Islet precursor cell (in vitro differentiated cells): ENCODE data around the gene IQSEC1.
"Not testable (repeated sequence)": the region's sequence is repeated elsewhere in the genome, so short reads cannot be mapped to it uniquely, and the experiment has no call there.

ENCODE experiments used
- DNase-seq: peaks from one replicate; pipeline ENCODE4 v3.0.0-alpha.2; 2018

IQSEC1 gene

DNA sequence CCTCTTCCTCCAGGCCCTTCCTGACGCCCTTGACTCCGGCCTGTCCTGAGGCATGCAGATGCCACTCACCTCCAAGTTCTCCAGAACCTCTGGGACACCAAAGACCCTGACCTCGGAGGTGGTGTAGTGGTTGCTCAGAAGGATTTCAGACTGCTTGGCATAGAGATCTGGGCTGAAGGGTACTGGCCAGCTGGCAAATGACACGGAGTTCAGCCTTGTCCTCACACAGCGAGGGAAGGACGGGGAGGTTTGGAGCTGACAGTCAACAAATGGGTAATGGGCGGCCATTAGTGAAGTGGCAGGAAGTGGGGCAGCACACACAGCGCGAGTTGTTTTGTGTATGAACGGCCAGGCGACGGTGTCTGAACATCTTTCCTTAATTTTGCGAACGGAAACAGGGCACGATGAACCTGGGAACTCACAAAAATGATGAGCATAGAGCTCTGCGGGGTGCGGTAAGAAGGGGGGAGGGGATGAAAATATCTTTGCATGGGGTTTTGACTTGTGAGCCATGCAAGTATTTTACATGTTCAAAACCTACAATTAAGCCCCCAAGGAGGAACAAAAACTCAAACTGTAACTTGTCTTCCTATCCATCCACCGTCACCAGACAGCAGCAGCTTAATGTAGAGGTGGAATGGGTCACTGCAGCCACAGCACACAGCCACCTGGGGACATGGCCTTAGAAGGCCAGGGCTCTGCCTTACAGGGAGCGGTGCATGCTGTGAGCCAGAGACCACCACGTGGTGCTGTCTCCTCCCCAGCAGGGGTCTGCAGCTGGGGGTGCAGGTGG lies 188.2 kb downstream of the IQSEC1 start:
- DNase-seq: no peak

DNA sequence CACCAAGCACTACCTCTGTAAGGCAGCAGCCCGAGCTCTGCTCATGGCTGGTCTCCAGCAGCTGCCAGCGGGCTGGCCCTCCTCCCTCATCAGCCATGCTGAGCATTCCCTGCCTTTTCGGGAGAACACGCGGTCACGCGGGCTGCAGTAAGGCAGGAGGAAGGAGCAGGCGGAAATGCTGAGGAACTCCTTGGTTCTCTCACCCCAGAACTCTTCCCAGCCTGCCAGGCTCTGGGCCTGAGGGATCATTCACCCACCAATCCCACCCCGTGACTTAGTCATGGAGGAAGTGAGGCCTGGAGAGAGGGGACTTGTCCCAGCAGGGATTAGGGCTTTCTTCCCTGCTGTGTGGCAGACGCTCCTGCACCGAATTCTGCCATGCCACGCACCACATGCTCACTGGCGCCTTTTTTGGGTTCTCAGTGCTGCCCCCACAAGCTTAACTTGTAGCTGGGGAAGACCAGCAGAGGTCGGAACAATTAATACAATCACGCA lies 189.0 kb downstream of the IQSEC1 start:
- DNase-seq: no peak

DNA sequence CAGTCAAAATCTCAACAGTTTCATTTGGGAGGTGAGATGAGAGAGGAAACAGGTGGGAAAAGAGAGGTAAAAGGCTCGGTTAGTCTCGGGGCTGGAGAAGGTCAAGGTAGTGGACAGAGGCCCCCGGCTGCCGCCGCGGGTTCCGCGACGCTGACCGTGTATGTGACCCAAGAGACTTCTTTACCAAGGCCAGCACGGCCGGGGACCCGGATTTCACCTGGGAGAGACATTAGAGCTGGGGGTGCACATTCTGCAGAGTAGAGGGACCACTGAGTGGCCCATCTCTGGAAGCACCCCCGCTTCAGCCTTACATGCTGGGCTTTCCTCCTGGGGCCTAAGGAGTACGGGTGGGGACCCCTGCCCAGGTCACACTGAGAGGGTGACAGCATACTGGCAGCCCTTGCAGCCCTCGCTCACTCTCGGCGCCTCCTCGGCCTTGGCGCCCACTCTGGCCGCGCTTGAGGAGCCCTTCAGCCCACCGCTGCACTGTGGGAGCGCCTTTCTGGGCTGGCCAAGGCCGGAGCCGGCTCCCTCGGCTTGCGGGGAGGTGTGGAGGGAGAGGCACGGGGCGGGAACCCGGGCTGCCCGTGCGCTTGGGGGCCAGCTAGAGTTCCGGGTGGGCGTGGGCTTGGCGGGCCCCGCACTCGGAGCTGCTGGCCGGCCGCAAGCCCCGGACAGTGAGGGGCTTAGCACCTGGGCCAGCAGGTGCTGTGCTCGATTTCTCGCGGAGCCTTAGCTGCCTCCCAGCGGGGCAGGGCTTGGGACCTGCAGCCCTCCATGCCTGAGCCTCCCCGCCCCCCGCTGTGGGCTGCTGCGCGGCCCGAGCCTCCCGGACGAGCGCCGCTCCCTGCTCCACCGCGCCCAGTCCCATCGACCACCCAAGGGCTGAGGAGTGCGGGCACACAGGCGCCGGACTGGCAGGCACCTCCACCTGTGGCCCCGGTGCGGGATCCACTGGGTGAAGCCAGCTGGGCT lies 190.6 kb downstream of the IQSEC1 start:
- DNase-seq: no peak

DNA sequence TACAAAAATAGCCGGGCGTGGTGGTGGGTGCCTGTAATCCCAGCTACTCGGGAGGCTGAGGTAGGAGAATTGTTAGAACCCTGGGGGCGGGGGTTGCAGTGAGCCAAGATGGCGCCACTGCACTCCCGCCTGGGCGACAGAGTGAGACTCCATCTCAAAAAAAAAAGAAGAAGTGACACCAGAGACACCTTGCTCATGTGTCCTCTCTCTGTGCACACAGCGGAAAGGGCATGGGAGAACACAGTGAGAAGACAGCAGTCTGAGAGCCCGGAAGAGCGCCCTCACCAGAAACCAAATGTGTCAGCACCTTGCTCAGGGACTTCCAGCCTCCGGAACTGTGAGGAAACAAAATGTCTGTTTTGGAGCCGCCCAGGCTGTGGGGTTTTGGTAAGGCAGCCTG lies 191.4 kb downstream of the IQSEC1 start:
- not testable (repeated sequence) for DNase-seq

DNA sequence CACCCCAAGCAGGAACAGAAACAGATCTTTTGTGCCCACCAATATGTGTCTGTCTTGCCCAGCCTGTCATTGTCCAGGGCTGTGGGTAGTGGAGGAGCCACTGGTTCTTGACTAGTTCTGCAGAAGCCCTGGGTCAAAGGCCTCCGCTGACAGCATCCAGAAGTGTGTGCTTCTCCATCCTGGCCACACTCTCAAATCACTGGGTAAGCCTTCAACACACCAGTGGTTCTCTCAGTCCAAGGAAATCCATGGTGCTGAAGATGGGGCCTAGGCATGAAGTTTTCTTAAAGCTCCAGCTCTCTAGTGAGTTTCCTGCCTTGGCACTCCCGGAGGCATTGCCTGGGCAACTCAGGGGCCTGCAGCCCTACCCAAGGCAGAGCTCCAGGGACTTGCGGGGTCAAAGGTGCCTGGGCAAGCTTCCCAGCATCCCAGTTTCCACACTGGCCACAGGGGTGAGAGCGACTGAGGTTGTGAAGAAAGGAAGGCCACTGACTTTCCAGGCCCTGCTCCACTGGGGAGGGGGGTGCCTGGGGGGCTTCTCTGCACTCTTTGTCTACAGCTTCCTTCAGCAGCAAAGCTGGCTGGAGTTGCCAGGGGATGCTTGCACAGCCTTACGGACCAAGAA lies 193.9 kb downstream of the IQSEC1 start:
- DNase-seq: no peak

DNA sequence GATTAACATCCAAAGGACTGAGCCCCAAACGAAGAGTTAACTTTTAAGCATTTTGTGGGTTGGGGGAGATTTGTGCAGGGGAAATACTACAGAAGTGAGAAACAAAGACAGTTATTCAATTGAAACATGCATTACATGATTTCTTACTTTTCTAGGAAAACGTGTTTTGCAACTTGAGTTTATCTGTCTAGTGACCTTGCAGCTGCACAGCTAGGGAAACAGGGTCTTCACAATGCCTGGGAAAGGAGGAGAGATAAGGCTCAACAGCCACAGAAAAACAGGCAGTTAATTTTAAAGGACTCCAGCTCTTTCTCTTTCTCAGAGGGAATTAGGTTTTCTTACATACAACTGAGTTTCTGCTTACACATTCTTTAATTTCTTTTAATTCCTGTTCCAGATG lies 194.5 kb downstream of the IQSEC1 start:
- DNase-seq: not testable (repeated sequence)

DNA sequence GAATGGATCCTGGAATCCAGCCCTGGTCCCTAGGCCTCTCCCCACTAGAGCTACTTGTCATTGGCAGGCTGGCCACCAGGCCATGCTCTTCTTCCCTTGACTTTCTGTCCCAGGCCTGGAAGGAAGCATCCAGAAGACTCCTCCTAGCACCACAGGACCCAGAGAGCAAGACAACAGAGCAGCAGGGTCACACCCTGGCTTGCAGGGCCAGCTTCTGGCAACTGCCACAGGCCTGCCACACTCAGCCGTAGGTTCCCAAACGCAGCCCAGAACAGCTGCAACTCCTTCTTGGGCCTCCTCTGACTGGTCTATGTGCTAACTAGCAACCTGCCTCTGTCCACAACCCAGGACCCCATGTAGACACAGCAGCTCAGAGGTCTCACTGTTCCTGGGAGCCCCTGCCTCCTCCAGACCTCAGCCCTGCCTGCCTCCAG lies 195.1 kb downstream of the IQSEC1 start:
- DNase-seq: no peak

DNA sequence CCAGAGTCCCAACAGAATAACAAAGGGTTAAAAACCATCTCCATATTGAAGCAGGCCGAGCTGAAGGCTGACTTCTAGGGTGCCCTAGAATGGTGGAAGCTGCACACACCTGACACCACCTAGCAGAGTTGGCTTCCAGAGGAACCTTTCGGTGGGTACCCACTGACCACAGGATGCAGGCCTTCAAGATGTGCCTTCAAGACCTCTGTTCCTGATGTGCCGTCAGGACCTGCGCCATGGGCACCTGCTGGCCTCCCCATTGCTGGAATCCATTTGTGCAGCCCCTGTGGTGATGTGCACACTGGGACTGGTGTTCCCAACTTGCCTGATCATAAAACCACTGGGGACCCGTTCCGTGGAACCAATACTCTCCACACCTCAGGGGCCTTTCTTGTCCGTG lies 196.2 kb downstream of the IQSEC1 start:
- no peak for DNase-seq

DNA sequence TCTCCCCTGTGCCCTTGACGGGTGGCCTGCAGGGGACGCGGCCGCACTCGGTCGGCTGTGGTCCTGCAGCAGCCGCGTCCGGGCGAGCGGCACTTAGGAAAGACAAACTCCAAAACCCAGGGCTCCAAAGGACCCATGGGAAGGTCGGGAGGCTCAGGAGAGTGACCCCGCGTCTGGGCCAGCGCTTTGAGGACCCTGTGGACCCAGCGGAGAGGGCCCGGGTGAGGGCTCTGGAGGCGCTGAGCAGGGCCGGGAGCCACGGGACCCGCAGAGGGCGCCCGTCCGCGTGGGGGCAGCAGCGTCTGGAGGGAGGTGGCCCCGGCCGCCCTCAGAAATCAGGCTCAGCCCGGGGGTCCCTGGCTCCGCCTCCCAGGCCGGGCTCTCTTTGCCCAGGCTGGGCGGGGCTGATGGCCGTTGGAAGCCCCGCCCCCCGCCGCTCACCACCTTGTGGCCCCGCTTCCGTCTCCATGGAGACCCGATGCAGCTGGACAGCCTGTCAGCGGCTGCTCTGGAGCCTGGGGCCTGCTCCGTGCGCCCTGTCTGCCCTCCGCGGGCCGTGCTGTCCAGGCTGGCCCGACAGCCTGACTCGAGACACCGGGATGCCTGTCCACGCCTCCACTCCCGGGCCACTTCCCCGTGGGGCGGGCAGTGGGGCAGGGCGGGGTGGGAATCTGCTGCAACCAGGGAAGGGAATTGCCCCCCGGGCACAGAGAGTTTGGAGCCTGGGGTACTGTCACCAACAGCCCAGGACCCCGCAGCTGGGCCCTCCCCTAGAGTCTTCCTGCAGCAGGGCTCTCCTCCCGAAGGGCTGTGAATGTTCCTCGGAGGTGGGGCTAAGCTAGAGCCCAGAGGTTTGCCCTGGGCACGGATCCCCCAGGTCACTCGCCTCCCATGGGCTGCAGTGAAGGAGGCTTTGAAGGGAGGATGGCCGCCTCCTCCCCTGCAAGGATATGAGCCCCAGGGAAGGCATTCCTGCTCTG lies 197.1 kb downstream of the IQSEC1 start:
- peak; percentile 95 for DNase-seq

DNA sequence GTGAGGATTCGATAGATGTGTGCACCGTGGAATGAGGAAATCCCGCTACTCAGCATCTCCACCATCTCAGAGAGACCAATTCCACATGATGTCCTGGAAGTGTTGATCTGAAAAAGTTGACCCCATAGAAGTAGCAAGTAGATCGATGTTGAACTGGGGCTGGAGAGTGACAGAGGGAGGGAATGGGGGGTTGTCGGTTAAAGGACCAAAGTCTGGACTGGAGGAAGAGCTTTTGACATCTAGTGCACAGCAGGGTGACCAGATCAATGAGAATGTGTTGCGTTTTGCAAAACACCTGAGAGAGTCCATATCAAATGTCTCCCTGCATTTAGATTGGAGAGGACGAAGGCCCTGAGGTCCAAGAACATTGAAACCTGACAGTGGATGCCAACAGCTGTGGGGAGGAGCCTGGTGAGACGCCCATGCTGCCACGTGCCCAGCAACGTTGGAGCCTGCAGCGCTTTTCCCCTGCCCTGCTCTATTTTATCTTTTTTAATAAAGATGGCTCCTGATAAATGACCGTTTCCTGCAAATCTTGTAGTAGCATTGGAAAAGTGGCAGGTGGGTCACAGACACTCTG lies 201.7 kb downstream of the IQSEC1 start:
- no peak for DNase-seq

DNA sequence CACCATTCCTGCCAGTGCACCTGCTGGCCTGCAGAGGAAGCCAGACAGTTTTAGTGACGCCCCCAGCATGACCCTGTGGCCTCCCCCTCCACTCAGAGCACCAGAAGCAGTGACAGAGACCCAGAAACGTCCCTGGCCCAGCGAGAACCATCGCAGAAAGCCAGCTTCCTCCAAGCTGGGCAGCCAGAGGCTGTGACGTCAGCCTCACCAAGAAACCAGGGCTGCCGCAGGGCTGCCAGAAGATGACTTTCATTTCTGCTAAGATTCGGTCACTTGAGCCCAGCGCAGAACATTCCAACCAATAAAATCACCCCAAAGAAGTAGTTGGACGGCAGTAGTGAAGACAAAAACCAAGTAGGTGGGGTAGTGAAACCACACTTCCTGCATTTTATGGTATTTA lies 202.3 kb downstream of the IQSEC1 start:
- no peak for DNase-seq

DNA sequence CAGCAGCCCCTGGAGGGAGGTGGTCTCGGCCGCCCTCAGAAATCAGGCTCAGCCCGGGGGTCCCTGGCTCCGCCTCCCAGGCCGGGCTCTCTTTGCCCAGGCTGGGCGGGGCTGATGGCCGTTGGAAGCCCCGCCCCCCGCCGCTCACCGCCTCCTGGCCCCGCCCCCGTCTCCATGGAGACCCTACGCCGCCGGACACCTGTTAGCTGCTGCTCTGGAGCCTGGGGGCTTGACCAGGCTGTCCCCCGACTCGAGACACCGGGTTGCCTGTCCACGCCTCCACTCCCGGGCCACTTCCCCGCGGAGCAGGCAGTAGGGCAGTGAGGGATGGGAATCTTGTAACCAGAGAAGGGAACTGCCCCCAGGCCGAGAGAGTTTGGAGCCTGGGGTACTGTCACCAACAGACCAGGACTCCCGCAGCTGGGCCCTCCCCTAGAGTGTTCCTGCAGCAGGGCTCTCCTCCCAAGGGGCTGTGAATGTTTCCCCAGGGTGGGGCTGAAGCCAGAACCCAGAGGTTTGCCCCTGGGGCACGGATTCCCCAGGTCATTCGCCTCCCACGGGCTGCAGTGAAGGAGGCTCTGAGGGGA lies 204.1 kb downstream of the IQSEC1 start:
- DNase-seq: peak; percentile 87

DNA sequence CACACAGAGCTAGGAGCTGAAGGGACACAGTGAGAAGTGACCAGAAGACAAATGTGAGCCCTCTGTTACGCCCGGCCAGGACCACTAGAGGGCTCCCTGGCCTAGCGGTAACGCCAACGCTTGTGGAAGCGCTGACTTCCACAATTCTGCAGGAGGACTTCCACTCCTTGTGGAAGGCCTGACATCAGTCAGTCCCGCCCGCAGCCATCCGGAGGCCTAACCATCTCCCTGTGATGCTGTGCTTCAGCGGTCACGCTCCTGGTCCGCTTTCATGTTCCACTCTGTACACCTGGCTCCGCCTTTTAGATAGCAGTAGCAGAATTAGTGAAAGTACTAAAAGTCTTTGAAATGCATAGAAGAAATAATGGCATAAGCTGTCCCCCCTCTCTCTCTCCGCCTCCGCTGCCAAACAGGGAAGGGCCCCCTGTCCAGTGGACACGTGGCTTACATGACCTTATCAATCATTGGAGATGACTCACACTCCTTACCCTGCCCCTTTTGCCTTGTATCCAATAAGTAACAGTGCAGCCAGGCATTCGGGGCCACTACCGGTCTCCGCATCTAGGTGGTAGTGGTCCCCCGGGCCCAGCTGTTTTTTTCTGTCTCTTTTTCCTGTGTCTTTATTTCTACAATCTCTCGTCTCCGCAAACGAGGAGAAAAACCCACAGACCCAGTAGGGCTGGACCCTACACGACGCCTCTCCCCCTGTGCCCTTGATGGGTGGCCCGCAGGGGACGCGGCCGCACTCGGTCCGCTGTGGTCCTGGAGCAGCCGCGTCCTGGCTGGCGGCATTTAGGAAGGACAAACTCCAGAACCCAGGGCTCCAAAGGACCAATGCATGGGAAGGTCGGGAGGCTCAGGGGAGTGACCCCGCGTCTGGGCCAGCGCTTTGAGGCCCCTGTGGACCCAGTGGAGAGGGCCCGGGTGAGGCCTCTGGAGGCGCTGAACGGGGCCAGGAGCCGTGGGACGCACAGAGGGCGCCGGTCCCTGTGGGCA lies 204.9 kb downstream of the IQSEC1 start:
- peak; percentile 96 for DNase-seq

DNA sequence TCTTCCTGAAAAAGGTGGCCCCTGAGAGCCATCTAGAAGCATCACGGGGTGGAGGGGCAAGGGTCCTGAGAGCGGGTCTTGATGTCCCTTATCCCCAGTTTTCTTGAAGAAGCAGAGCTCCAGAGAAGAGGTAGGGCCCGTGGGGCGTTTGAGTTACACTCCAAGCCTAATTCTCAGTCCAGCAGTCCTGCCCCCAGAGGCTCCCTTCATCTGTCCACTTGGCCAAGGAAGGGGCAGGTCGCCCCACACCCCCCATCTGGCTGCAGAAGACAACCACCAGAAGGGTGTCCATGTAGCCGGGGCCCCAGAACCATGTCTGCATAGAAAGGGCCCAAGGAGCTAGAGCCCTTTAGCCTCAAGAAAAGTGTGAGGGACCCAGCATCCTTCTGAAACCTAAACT lies 206.4 kb downstream of the IQSEC1 start:
- DNase-seq: no peak

DNA sequence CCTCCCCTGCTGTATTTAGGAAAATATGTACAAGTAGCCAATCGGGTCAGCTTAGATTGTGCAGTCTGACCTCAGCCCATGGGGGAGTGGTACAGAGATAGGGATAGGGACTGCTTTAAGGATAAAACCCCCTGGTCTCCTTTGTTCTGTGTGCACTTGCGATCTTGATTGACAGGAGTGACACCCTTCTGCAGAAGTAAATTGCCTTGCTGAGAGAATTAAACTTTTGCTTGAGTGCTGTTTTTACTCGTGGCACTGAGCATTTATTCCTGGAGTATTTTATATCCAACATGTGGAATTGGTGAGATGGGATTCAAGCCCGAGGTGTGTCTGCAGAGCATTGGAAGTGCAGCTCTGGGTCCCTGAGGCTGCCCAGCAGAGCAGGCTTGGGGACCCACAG lies 208.0 kb downstream of the IQSEC1 start:
- DNase-seq: no peak

DNA sequence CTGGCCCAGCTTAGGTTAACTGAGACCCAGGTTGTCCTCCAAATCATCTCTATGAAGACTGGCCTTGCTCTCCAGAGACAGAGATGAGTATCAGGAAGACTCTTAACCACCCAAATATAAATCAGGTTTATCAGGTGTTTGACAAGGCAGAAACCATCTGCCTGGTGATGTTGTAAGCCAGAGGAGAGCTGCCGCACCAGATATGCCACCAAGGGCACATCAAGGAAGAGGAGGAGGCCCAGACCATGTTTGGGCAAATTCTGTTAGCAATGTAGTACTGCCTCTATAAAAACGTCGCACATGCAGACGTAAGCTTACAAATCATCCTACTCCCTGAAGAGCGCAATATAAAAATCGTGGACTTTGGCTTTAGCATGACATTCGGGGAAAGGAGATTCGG lies 210.8 kb downstream of the IQSEC1 start:
- DNase-seq: no peak

DNA sequence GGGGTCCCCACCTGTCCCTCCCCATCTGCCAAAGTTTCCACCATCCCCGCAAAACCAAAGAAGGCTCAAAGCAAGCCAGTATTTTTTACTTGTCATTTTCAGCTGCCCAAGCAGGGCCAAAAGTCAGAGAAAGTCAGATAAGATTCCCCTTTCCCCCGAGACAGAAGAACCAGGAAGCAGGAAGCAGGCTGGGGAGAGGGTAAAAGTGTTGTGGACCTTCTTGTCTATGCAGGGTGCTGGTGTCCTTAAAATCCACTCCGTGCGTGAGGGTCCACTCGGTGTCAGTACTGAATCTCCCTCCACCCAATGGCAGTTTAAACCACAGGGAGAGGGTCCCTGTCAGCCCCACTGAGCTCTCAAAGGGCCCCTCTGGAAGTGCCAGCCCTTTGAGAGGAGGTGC lies 211.6 kb downstream of the IQSEC1 start:
- DNase-seq: no peak

DNA sequence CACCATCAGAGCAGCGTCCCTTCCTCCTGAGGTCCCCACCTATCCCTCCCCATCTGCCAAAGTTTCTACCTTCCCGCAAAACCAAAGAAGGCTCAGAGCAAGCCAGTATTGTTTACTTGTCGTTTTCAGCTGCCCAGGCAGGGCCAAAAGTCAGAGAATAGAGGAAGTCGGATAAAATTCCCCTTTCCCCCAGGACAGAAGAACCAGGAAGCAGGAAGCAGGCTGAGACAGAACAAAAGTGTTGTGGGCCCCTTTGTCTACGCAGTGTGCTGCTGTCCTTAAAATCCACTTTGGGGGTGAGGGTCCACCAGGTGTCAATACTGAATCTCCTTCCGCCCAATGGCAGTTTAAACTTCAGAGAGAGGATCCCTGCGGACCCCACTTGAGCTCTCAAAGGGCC lies 213.4 kb downstream of the IQSEC1 start:
- DNase-seq: no peak

DNA sequence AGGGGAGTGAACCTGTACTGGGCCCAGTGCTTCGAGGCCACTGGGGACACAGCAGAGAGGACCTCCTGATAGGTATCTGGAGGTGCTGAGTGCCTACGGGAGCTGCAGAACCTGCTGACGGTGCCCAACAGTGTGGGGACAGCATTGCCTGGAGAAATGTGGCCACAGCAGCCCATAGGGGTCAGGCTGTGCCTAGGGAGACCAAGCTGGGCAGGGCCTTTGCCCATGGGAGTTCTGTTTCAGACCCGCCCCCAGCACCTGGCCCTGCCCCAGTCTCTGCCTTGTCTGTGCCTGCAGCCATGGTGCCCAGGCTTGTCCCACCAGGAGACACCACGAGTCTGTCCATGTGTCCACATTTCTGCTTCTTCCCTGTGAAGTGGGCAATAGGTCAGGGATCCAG lies 216.6 kb downstream of the IQSEC1 start:
- DNase-seq: no peak

DNA sequence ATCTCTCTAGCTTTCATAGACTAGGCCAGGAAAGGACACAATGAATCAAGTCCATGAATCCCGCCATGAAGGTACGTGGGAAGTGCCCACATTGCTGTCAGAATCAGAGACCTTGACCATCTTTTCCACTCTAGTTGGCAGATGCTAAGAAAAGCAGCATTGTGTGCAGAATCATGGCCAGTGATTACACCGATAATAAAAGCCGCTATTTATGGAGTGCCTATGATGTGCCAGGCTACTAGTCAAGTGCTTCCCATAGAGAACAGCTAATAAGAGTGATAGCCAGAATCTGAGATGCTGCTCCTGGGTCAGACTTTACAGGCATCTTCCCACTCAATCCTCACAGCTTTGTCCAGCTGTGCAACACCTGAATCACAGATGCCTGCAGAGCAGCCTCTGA lies 218.7 kb downstream of the IQSEC1 start:
- DNase-seq: no peak
